K562 (cell line): ENCODE results near the gene GALT.

ENCODE experiments used
- KAT7 ChIP-seq: sonication (generic); formaldehyde crosslinking; IDR thresholded peaks from 2 replicates; pipeline ENCODE4 v1.8.0; 2022; ENCODE audit warnings: missing genetic modification reagents, mild to moderate bottlenecking, borderline replicate concordance
- KDM1A ChIP-seq, 2 experiments: fragments of 450-650 bp; IDR thresholded peaks; 2 replicates each; pipeline ENCODE4 v1.6.1; 2016; ENCODE audit warnings: mild to moderate bottlenecking in 2 of 2
- POLR2G ChIP-seq: fragments of 200-400 bp; formaldehyde crosslinking; IDR thresholded peaks from 2 replicates; pipeline ENCODE4 v1.6.1; 2017; ENCODE audit warnings: low read depth, mild to moderate bottlenecking, antibody characterized with exemption, low read length, moderate library complexity
- TF ChIP-seq, protein P1 (sequence below), 2 experiments: fragments of 450-650 bp; IDR thresholded peaks; 2 replicates each; pipeline ENCODE4 v1.6.1; 2018; ENCODE audit warnings: mild to moderate bottlenecking in 2 of 2, low read depth in 1 of 2; ENCODE audit not compliant: partially characterized antibody in 2 of 2

DNA sequence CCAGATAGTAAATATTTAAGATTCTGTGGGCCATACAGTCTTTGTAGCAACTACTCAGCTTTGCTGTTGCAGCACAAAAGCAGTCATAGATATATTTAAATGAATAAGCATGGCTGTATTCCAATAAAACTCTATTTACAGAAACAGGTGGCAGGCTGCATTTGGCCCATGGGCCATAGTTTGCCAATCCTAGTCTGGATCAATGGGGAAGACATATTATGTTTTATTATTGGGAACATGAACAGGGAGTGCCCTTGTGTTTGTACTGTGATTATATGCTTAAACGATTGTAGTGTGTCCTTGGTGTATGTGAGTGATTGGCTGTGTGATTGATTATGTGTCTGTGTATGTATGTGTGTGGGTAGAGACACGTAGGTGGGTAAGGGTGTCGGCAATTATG lies 28.0 kb downstream of the GALT start:
- TF ChIP-seq KAT7 (CRISPR knock-in tag) (no peak), POLR2G (no peak), KDM1A (IDR thresholded peaks at IDR 0.05) (no peak)
- TF ChIP-seq, protein P1, sequence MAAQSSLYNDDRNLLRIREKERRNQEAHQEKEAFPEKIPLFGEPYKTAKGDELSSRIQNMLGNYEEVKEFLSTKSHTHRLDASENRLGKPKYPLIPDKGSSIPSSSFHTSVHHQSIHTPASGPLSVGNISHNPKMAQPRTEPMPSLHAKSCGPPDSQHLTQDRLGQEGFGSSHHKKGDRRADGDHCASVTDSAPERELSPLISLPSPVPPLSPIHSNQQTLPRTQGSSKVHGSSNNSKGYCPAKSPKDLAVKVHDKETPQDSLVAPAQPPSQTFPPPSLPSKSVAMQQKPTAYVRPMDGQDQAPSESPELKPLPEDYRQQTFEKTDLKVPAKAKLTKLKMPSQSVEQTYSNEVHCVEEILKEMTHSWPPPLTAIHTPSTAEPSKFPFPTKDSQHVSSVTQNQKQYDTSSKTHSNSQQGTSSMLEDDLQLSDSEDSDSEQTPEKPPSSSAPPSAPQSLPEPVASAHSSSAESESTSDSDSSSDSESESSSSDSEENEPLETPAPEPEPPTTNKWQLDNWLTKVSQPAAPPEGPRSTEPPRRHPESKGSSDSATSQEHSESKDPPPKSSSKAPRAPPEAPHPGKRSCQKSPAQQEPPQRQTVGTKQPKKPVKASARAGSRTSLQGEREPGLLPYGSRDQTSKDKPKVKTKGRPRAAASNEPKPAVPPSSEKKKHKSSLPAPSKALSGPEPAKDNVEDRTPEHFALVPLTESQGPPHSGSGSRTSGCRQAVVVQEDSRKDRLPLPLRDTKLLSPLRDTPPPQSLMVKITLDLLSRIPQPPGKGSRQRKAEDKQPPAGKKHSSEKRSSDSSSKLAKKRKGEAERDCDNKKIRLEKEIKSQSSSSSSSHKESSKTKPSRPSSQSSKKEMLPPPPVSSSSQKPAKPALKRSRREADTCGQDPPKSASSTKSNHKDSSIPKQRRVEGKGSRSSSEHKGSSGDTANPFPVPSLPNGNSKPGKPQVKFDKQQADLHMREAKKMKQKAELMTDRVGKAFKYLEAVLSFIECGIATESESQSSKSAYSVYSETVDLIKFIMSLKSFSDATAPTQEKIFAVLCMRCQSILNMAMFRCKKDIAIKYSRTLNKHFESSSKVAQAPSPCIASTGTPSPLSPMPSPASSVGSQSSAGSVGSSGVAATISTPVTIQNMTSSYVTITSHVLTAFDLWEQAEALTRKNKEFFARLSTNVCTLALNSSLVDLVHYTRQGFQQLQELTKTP (IDR thresholded peaks at IDR 0.05; ENCODE audit: low read depth in 1 of 2, partially characterized antibody in 2 of 2) = no peak
